ENCODE results near the gene ACTRT2. TPM values are rescaled to one million over a fixed set of nuclear protein-coding genes. Genes with fewer than 3 reads are reported as not detected.

Gene ACTRT2
- total RNA-seq, 1 donor from 2014 or later, result not detected

DNA sequence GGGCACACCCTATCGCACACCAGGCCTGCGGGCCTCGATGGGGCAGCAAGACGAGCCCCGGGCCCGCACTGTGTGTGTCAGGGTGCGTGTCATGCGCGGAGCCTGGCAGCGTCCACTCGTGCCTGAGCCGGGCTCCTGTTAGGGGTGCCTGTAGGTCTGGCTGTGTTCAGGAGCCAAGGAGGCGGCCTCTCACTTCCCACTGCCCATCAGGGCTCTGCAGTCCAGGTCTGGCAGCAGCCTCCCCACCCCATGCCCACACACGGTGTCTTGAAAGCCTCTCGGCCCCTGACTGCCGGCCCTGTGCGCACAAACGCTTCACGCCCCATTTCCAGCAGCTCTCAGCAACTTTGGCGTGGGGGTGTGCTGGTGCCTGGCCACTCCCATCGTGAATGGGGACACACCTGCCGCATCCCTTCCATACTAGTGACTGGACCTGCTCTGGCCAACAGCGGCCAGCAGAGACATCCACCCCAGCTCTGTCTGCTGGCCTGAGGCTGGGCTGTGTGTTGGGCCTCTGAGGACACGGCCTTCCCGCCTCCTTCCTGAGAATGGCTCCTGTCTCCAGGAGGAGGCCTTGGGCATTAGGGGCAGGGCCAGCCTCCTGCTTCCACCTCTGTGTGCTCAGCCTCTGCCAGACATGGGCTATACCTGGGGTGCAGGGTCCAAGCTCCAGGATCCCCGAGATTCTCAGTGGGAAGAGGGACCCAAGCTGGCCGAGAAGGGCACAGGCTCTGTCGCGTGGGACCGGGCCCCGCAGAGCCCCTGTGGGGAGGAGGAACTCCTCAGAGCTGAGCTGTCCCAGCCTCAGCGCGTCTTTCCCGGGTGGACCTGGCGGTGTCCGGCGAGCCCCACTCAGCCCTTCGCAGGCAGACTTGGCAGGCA is 41.8 kb upstream of the ACTRT2 start:
- peaks cover 10% of the 10 kb centered on the region for H3K27me3 ChIP-seq (ENCODE audit: low read depth)
- intact Hi-C loops (cut with DNase I), result no loop called here
- DNase-seq, result peak; percentile 43
- H3K4me3 ChIP-seq, result no peak overlapping the region
- TF ChIP-seq, protein P1, sequence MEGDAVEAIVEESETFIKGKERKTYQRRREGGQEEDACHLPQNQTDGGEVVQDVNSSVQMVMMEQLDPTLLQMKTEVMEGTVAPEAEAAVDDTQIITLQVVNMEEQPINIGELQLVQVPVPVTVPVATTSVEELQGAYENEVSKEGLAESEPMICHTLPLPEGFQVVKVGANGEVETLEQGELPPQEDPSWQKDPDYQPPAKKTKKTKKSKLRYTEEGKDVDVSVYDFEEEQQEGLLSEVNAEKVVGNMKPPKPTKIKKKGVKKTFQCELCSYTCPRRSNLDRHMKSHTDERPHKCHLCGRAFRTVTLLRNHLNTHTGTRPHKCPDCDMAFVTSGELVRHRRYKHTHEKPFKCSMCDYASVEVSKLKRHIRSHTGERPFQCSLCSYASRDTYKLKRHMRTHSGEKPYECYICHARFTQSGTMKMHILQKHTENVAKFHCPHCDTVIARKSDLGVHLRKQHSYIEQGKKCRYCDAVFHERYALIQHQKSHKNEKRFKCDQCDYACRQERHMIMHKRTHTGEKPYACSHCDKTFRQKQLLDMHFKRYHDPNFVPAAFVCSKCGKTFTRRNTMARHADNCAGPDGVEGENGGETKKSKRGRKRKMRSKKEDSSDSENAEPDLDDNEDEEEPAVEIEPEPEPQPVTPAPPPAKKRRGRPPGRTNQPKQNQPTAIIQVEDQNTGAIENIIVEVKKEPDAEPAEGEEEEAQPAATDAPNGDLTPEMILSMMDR (IDR thresholded peaks at IDR 0.05), result no peak
- H3K36me3 ChIP-seq, result no peaks in the 10 kb centered on the region
- no peak overlapping the region for H3K27ac ChIP-seq
- no peaks in the 10 kb centered on the region for H3K9me3 ChIP-seq
- H3K4me1 ChIP-seq, result no peaks in the 10 kb centered on the region
- peak in 1 of 2 donors; percentile 38 for ATAC-seq

DNA sequence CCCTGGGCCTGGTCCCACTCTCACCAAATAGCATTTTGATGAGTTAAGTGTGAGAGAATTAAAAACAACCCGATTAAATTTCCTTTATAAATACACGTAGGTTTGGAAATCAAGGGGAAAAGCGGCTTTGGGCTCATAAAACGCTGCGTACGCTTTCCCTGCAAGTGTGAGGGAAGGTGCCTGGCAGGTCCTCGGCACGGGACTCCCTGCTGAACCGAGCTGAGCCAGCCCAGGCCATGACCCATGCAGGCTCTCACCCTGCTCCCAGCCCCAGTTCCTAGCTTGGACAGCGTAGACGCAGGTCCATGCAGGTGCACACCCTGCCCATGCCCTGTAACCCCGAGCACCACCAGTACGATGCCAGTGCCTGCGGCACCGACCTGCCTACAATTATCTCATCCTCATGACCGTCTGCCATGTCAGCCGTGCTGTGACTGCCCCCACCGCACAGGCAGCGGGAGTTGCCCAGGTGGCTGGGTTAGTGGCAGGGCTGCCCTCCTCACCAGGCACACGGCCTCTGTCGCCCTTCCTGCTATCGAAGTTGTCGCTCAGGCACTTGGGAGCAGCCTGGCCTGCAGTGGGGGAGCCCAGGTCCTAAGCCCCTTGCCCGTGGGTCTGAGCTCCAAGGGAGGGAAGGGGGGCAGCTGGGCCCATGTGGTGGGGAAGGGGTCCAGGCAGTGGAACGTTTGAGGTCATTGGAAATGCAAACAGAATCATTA is 41.0 kb upstream of the ACTRT2 start:
- Histone ChIP-seq H3K36me3 (no peaks in the 10 kb centered on the region), H3K4me1 (no peaks in the 10 kb centered on the region), H3K4me3 (no peak overlapping the region), H3K27ac (no peak overlapping the region), H3K27me3 (ENCODE audit: low read depth) (peaks cover 10% of the 10 kb centered on the region), H3K9me3 (no peaks in the 10 kb centered on the region)
- DNase-seq (no peak), ATAC-seq (no peak)
- intact Hi-C loops (cut with DNase I), result no loop called here
- TF ChIP-seq, protein P1 (IDR thresholded peaks at IDR 0.05), result no peak

DNA sequence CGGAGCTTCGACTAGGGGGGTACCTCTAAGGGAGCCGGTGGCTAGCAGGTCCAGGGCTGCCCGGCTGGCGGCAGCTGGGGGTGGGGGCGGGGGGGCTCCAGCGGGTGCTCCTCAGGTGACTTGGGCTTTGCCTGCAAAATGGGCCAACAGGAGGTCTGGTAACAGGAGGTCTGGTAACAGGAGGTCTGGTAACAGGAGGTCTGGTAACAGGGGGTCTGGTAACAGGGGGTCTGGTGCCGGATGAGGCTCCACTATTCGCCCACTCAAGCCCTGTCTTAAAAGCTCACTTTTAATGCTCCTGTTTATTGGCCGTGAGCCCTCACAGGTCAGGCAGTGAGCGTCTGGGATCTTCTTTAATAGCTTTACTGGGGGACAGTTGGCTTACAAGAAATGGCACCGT is 40.4 kb upstream of the ACTRT2 start:
- ATAC-seq (no peak), DNase-seq (no peak)
- TF ChIP-seq, protein P1 (IDR thresholded peaks at IDR 0.05), result no peak
- no peaks in the 10 kb centered on the region for H3K9me3 ChIP-seq
- no peak overlapping the region for H3K4me3 ChIP-seq
- no peak overlapping the region for H3K27ac ChIP-seq
- H3K4me1 ChIP-seq, result no peaks in the 10 kb centered on the region
- H3K27me3 ChIP-seq (ENCODE audit: low read depth), result peaks cover 10% of the 10 kb centered on the region
- H3K36me3 ChIP-seq, result no peaks in the 10 kb centered on the region
- intact Hi-C loops (cut with DNase I), result no loop called here

DNA sequence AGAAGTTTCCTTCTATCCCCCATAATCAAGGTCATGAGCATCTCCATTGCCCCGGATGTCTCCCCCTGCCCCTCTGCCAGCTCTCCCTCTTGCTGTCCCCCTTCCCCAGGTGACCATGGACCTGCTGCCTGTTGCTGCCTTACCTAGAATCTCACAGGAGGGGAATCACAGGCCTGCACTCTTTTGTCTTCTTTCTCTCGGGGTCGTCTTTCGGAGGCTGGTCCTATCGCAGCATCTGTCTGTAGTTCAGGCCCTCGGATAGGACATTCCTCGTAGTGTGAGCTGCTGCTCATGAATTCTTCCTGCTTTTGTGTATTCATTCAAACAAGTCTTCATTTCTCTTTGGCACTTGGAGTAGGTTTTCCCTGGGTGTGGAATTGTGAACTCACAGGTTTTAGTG is 39.9 kb upstream of the ACTRT2 start:
- no peak overlapping the region for H3K27ac ChIP-seq
- H3K27me3 ChIP-seq (ENCODE audit: low read depth), result peaks cover 10% of the 10 kb centered on the region
- DNase-seq, result no peak
- no peak overlapping the region for H3K4me3 ChIP-seq
- H3K9me3 ChIP-seq, result no peaks in the 10 kb centered on the region
- intact Hi-C loops (cut with DNase I), result no loop called here
- TF ChIP-seq, protein P1 (IDR thresholded peaks at IDR 0.05), result no peak
- ATAC-seq, result no peak
- no peaks in the 10 kb centered on the region for H3K4me1 ChIP-seq
- H3K36me3 ChIP-seq, result no peaks in the 10 kb centered on the region

DNA sequence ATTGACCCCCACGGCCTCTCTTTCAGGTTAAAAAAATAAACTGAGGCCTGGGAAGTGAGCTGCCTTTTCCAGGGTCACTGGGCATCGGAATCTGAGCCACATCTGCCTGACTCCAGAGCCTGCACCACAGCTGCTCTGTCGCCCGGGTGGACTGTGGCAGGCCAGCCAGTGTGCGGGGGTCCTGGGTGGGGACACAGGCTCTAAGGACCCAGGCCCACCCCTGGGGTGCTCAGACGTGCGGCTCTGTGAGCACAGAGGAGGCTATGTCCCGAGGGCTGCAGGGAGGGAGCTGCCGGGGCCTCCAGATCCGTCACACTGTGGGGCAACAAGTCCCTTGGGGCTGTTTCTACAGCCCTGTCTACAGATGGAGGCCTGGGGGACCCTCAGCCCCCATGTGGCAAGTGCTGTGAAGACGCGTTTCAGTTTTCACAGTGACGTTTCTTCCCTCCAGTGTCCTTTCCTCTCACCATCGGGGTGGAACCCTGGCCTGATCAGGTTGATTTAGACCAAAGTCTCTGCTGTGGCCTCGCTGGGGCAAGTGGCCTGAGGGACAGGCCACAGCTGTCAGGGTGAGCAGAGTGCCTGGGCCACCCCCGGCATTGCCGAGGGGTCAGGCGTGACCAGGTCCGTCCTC is 39.2 kb upstream of the ACTRT2 start:
- H3K4me1 ChIP-seq, result no peaks in the 10 kb centered on the region
- no peak for DNase-seq
- no peaks in the 10 kb centered on the region for H3K36me3 ChIP-seq
- TF ChIP-seq, protein P1 (IDR thresholded peaks at IDR 0.05), result no peak
- intact Hi-C loops (cut with DNase I), result no loop called here
- no peak overlapping the region for H3K27ac ChIP-seq
- no peak overlapping the region for H3K4me3 ChIP-seq
- no peak for ATAC-seq
- peaks cover 10% of the 10 kb centered on the region for H3K27me3 ChIP-seq (ENCODE audit: low read depth)
- H3K9me3 ChIP-seq, result no peaks in the 10 kb centered on the region

Data from lower lobe of right lung (tissue), 2 donors.